H1 (cell line): ENCODE results near the gene EHD2. TPM values are rescaled to one million over a fixed set of nuclear protein-coding genes. Genes with fewer than 3 reads are reported as not detected.
A peak's percentile ranks its signal among the peaks of the same experiment; 100 is the strongest.

ENCODE experiments used
- CTCF ChIA-PET: fragments of 300-600 bp; sonication (Branson Sonifier 250); formaldehyde crosslinking; loops from one replicate; lab custom pipeline; 2021; ENCODE audit not compliant: partially characterized antibody; lab: Charles Lee
- POLR2A ChIA-PET: fragments of 300-600 bp; sonication (Branson Sonifier 250); formaldehyde crosslinking; loops from one replicate; lab custom pipeline; 2021; ENCODE audit warnings: inconsistent platforms; ENCODE audit not compliant: partially characterized antibody; lab: Charles Lee
- DNase-seq, 2 experiments: peaks; one replicate each; pipeline versions ENCODE4 v3.0.0 to v3.0.0-alpha.2; 2010 to 2022; ENCODE audit warnings: low spot score in 2 of 2, low read depth in 1 of 2, mixed read lengths in 1 of 2
- FAIRE-seq: peaks from 2 replicates; lab custom pipeline; 2011; peaks lifted over from hg19 to GRCh38; lab: Jason Lieb, UNC
- H2AFZ ChIP-seq: 2 replicates; pipeline ENCODE4 v1.8.1; 2012; ENCODE audit warnings: low read length, inconsistent platforms
- H2AK5ac ChIP-seq: 2 replicates; pipeline ENCODE4 v1.6.1; 2013; ENCODE audit warnings: low read depth, low read length
- H2BK120ac ChIP-seq: replicated peaks from 2 replicates; pipeline ENCODE3; 2013; ENCODE audit warnings: low read depth, low read length, inconsistent platforms
- H2BK12ac ChIP-seq: 2 replicates; pipeline ENCODE4 v1.6.1; 2013; ENCODE audit warnings: low read depth, low read length
- H2BK15ac ChIP-seq: 2 replicates; pipeline ENCODE4 v1.6.1; 2013; ENCODE audit warnings: low read length
- H2BK20ac ChIP-seq: 2 replicates; pipeline ENCODE4 v1.6.1; 2013; ENCODE audit warnings: low read length
- H2BK5ac ChIP-seq: 2 replicates; pipeline ENCODE4 v1.6.1; 2013; ENCODE audit warnings: low read depth, low read length
- H3K14ac ChIP-seq: 2 replicates; pipeline ENCODE4 v1.6.1; 2013; ENCODE audit warnings: inconsistent platforms; ENCODE audit not compliant: insufficient read length
- H3K18ac ChIP-seq: 2 replicates; pipeline ENCODE4 v1.6.1; 2013; ENCODE audit warnings: low read length; ENCODE audit errors: extremely low read depth
- H3K23ac ChIP-seq: 2 replicates; pipeline ENCODE4 v1.6.1; 2013; ENCODE audit warnings: inconsistent platforms; ENCODE audit not compliant: insufficient read length
- H3K23me2 ChIP-seq: 2 replicates; pipeline ENCODE4 v1.6.1; 2013; ENCODE audit warnings: low read depth, low read length
- H3K27ac ChIP-seq: 2 replicates; pipeline ENCODE4 v1.6.1; 2011; ENCODE audit warnings: low read depth, low read length, inconsistent platforms
- H3K27me3 ChIP-seq, 4 experiments: replicated peaks in 1 of 4; 1 replicate in 1 of 4; 2 replicates in 3 of 4; pipeline versions ENCODE4 v1.6.1 to v1.8.1; 2011 to 2013; ENCODE audit warnings: low read length in 3 of 4, mild to moderate bottlenecking in 3 of 4, inconsistent platforms in 2 of 4, mixed read lengths in 2 of 4, moderate library complexity in 1 of 4; ENCODE audit not compliant: control insufficient read depth in 3 of 4, insufficient read depth in 3 of 4; ENCODE audit errors: extremely low read depth in 1 of 4
- H3K36me3 ChIP-seq, 4 experiments: 2 replicates each; pipeline versions ENCODE4 v1.6.1 to v1.8.1; 2011 to 2013; ENCODE audit warnings: mild to moderate bottlenecking in 4 of 4, low read length in 3 of 4, moderate library complexity in 2 of 4, control low read depth in 1 of 4, inconsistent platforms in 1 of 4; ENCODE audit not compliant: insufficient read depth in 4 of 4, control insufficient read depth in 2 of 4
- H3K4ac ChIP-seq: replicated peaks from 2 replicates; pipeline ENCODE3; 2013; ENCODE audit warnings: low read length, low read depth, mixed read lengths, inconsistent platforms; ENCODE audit not compliant: insufficient read length
- H3K4me1 ChIP-seq, 4 experiments: replicated peaks in 1 of 4; 1 replicate in 1 of 4; 2 replicates in 3 of 4; pipeline versions ENCODE4 v1.6.1 to v1.8.1; 2011 to 2013; ENCODE audit warnings: low read length in 3 of 4, inconsistent platforms in 2 of 4, mixed read lengths in 1 of 4; ENCODE audit not compliant: insufficient read depth in 4 of 4, control insufficient read depth in 3 of 4
- H3K4me2 ChIP-seq, 2 experiments: 2 replicates each; pipeline versions ENCODE4 v1.6.1 to v1.8.1; 2011 to 2013; ENCODE audit warnings: low read depth in 2 of 2, low read length in 2 of 2, control low read depth in 1 of 2, inconsistent platforms in 1 of 2, mild to moderate bottlenecking in 1 of 2; ENCODE audit not compliant: insufficient read depth in 1 of 2
- H3K4me3 ChIP-seq, 4 experiments: fragments of 200-600, 300-600 bp in 1 of 4; sonication (generic), shearing (Covaris generic), sonication (Bioruptor Twin) in 1 of 4; 2 replicates each; pipeline versions ENCODE4 v1.5.1 to v1.8.1; 2011 to 2016; ENCODE audit warnings: low read length in 4 of 4, low read depth in 3 of 4, control low read depth in 2 of 4, inconsistent platforms in 2 of 4, mild to moderate bottlenecking in 2 of 4, mixed read lengths in 1 of 4, moderate library complexity in 1 of 4; ENCODE audit not compliant: insufficient read depth in 2 of 4; ENCODE audit errors: extremely low read depth in 1 of 4
- H3K56ac ChIP-seq: replicated peaks from 2 replicates; pipeline ENCODE3; 2013; ENCODE audit warnings: low read depth, mild to moderate bottlenecking, mixed read lengths, low read length, inconsistent platforms; ENCODE audit not compliant: insufficient read length
- H3K79me1 ChIP-seq: 2 replicates; pipeline ENCODE4 v1.6.1; 2013; ENCODE audit warnings: low read depth, low read length, control low read depth
- H3K79me2 ChIP-seq, 2 experiments: 2 replicates each; pipeline versions ENCODE4 v1.6.1 to v1.8.1; 2012 to 2013; ENCODE audit warnings: low read length in 2 of 2, mild to moderate bottlenecking in 2 of 2, inconsistent platforms in 1 of 2; ENCODE audit not compliant: insufficient read depth in 2 of 2, control insufficient read depth in 1 of 2
- H3K9ac ChIP-seq, 4 experiments: replicated peaks in 1 of 4; 1 replicate in 1 of 4; 2 replicates in 3 of 4; pipeline versions ENCODE4 v1.6.1 to v1.8.1; 2011 to 2013; ENCODE audit warnings: low read depth in 3 of 4, low read length in 3 of 4, control low read depth in 2 of 4, mild to moderate bottlenecking in 2 of 4, moderate library complexity in 2 of 4, inconsistent platforms in 1 of 4; ENCODE audit errors: extremely low read depth in 1 of 4
- H3K9me3 ChIP-seq, 2 experiments: 2 replicates each; pipeline versions ENCODE4 v1.6.1 to v1.8.1; 2012 to 2013; ENCODE audit warnings: mild to moderate bottlenecking in 2 of 2, moderate library complexity in 2 of 2, control low read depth in 1 of 2, inconsistent platforms in 1 of 2, low read depth in 1 of 2, low read length in 1 of 2, mixed read lengths in 1 of 2; ENCODE audit not compliant: insufficient read depth in 2 of 2
- H4K20me1 ChIP-seq, 2 experiments: replicated peaks in 1 of 2; 2 replicates each; pipeline versions ENCODE3 to v1.8.1; 2011 to 2013; ENCODE audit warnings: inconsistent platforms in 2 of 2, low read length in 2 of 2, mild to moderate bottlenecking in 1 of 2; ENCODE audit not compliant: insufficient read depth in 2 of 2, control insufficient read depth in 1 of 2
- H4K5ac ChIP-seq: 2 replicates; pipeline ENCODE4 v1.6.1; 2013; ENCODE audit warnings: low read length, low read depth, mixed read lengths, inconsistent platforms; ENCODE audit not compliant: insufficient read length
- H4K8ac ChIP-seq: 2 replicates; pipeline ENCODE4 v1.8.0; 2013; ENCODE audit warnings: mild to moderate bottlenecking, moderate library complexity, low read length, inconsistent platforms; ENCODE audit not compliant: insufficient read depth; ENCODE audit errors: extremely low read depth
- H4K91ac ChIP-seq: replicated peaks from 2 replicates; pipeline ENCODE3; 2013; ENCODE audit warnings: low read length, mixed read lengths, inconsistent platforms; ENCODE audit not compliant: insufficient read length
- BACH1 ChIP-seq: IDR thresholded peaks from 2 replicates; pipeline ENCODE4 v1.6.1; 2012; ENCODE audit warnings: low read length, improper control_type of control experiment
- CEBPB ChIP-seq: IDR thresholded peaks from 2 replicates; pipeline ENCODE4 v1.6.1; 2012; ENCODE audit warnings: low read depth, low read length
- CTBP2 ChIP-seq: IDR thresholded peaks from 2 replicates; pipeline ENCODE4 v1.7.0; 2011; ENCODE audit warnings: borderline replicate concordance, mild to moderate bottlenecking, moderate library complexity, mixed read lengths, low read length; ENCODE audit not compliant: insufficient read depth, insufficient read length
- CTCF ChIP-seq, 3 experiments: IDR thresholded peaks; 1 replicate in 2 of 3; 2 replicates in 1 of 3; pipeline versions ENCODE4 v1.5.1 to v1.6.1; 2011; ENCODE audit warnings: low read length in 3 of 3, mild to moderate bottlenecking in 3 of 3, inconsistent platforms in 2 of 3, low read depth in 1 of 3, moderate library complexity in 1 of 3; ENCODE audit not compliant: insufficient read depth in 1 of 3; ENCODE audit errors: control extremely low read depth in 1 of 3
- NRF1 ChIP-seq: IDR thresholded peaks from 2 replicates; pipeline ENCODE4 v1.6.1; 2011; ENCODE audit warnings: mild to moderate bottlenecking, low read depth, low read length, improper control_type of control experiment
- PHF8 ChIP-seq: fragments of 200-600 bp; sonication (generic); conservative IDR thresholded peaks from 2 replicates; pipeline ENCODE4 v1.7.1; 2012; ENCODE audit warnings: low read depth, mild to moderate bottlenecking, inconsistent platforms, low read length, moderate library complexity
- POLR2AphosphoS5 ChIP-seq: IDR thresholded peaks from 2 replicates; pipeline ENCODE4 v1.6.1; 2011; ENCODE audit warnings: low read depth, low read length
- RBBP5 ChIP-seq: IDR thresholded peaks from 2 replicates; pipeline ENCODE4 v1.7.1; 2012; ENCODE audit warnings: low read depth, mild to moderate bottlenecking, inconsistent platforms, low read length, moderate library complexity, borderline replicate concordance
- SIX5 ChIP-seq: IDR thresholded peaks from 2 replicates; pipeline ENCODE4 v1.6.1; 2011; ENCODE audit warnings: mild to moderate bottlenecking, low read depth, low read length
- SUZ12 ChIP-seq: fragments of 200-600 bp; sonication (generic); IDR thresholded peaks from 2 replicates; pipeline ENCODE4 v1.6.1; 2012; ENCODE audit warnings: mild to moderate bottlenecking, inconsistent platforms, low read length, moderate library complexity, mixed read lengths
- YY1 ChIP-seq: IDR thresholded peaks from 2 replicates; pipeline ENCODE4 v1.6.1; 2011; ENCODE audit warnings: low read depth, mild to moderate bottlenecking, low read length
- WGBS, 2 experiments: shearing (Covaris generic) in 1 of 2; methylation state at CpG; one replicate each; pipeline versions ENCODE4 v1.1.6 to v1.1.7; 2013 to 2015; ENCODE audit warnings: low lambda C conversion rate in 2 of 2, mixed read lengths in 2 of 2, inconsistent platforms in 1 of 2, low coverage in 1 of 2, missing lambda C conversion rate in 1 of 2; ENCODE audit not compliant: insufficient replicate concordance in 2 of 2, insufficient coverage in 1 of 2, insufficient read length in 1 of 2; ENCODE audit errors: extremely low coverage in 1 of 2, missing lambda C conversion rate in 1 of 2; 5-methylcytosine and 5-hydroxymethylcytosine counted together
- polyA plus RNA-seq, 7 experiments: library from polyadenylated mRNA; depleted of rRNA in 3 of 7; stranded (reverse) in 5 of 7; unstranded in 2 of 7; fragments of >200 nt in 5 of 7; fragments of 200-250 nt in 2 of 7; gene quantifications; 1 replicate in 5 of 7; 2 replicates in 1 of 7; 4 replicates in 1 of 7; pipeline versions ENCODE4 v1.2.1 to v1.2.3, GENCODE V29; 2011 to 2013; ENCODE audit warnings: missing spikeins in 2 of 7, mixed read lengths in 2 of 7
- total RNA-seq: library from RNA; stranded (reverse); fragmentation: NEBNext Ultra II Directional; extraction: Animal tissue kit (Norgen Biotek cat#: 25700); gene quantifications from 2 replicates; pipeline ENCODE4 v1.2.1, GENCODE V29; 2021

The EHD2 gene
- total and polyA plus RNA-seq, 2 of the 8 experiments (the other 6 are each of a cell fraction or from before 2014, with no cell fraction given) = 4.5 to 14.3 TPM

- no peak overlapping the region for H3K9ac ChIP-seq
- H3K4ac ChIP-seq = no peak overlapping the region
- no peak overlapping the region for H2BK12ac ChIP-seq
- H4K8ac ChIP-seq = no peak overlapping the region; the same call in 1 of the 2 replicates
- peaks cover 5% of the 10 kb centered on the region for H3K79me1 ChIP-seq
- no peak overlapping the region for H2AFZ ChIP-seq
- peaks cover 4 to 9% (median 5%) of the 10 kb centered on the region in 4 experiments for H3K36me3 ChIP-seq
- no peak overlapping the region for H2BK15ac ChIP-seq
- H4K20me1 ChIP-seq = peaks cover under 1 to 6% of the 10 kb centered on the region in 2 experiments
- no peak overlapping the region for H3K18ac ChIP-seq
- no peaks in the 10 kb centered on the region for H3K23me2 ChIP-seq
- no peak overlapping the region for H3K27ac ChIP-seq
- no peak overlapping the region for H3K23ac ChIP-seq
- no peak overlapping the region for H3K4me3 ChIP-seq
- CTCF ChIA-PET = interaction anchor here (0.7 to 1.2 kb wide), 3 partner anchors 32 to 183 kb away, joined by 3 to 4 read pairs (median 3); no protein-coding TSS in a partner anchor
- peaks cover 0 to 4% (median 0%) of the 10 kb centered on the region in 4 experiments; a peak in 1 of 7 replicates for H3K4me1 ChIP-seq
- no peak for FAIRE-seq
- no peak overlapping the region for H2AK5ac ChIP-seq
- no peaks in the 10 kb centered on the region for H3K9me3 ChIP-seq
- no peak overlapping the region for H2BK20ac ChIP-seq
- POLR2A ChIA-PET = no interaction called here
- WGBS, 2 experiments = 94% methylated on average over 10 of the region's 17 CpGs; no CpG with 5 or more reads in 1 of the 2 experiments
- H4K5ac ChIP-seq = no peak overlapping the region
- no peak overlapping the region for H3K56ac ChIP-seq
- no peak overlapping the region for H3K4me2 ChIP-seq
- no peak for DNase-seq
- no peak overlapping the region for H2BK120ac ChIP-seq
- H3K79me2 ChIP-seq = no peaks in the 10 kb centered on the region; a peak in 1 of 4 replicates
- peak overlapping the region; percentile 54 for H4K91ac ChIP-seq
- H3K14ac ChIP-seq = no peak overlapping the region
- H2BK5ac ChIP-seq = no peak overlapping the region
- H3K27me3 ChIP-seq = no peaks in the 10 kb centered on the region
- no peak for TF ChIP-seq POLR2AphosphoS5
- TF ChIP-seq YY1 = no peak
- peak in 1 of 3 experiments; percentile 16; a peak in 1 of 4 replicates for TF ChIP-seq CTCF (IDR thresholded peaks at IDR 0.05; ENCODE audit: control extremely low read depth in 1 of 3, insufficient read depth in 1 of 3, low read depth in 1 of 3, low read length in 3 of 3)
- no peak for TF ChIP-seq SUZ12
- TF ChIP-seq PHF8 = no peak
- TF ChIP-seq NRF1 = no peak
- TF ChIP-seq RBBP5 = no peak
- TF ChIP-seq CTBP2 = no peak
- TF ChIP-seq CEBPB = no peak
- no peak for TF ChIP-seq SIX5
- no peak for TF ChIP-seq BACH1
These were observed 19.7 kb upstream of the EHD2 start for GRCh38 chr19:47693489-47693888.
